ENCODE data around the gene GRID2.
"Not testable (repeated sequence)": the region's sequence is repeated elsewhere in the genome, so short reads cannot be mapped to it uniquely, and the experiment has no call there.

Gene GRID2
- 0 to 0.07 reads per million in 2 donors for total RNA-seq

DNA sequence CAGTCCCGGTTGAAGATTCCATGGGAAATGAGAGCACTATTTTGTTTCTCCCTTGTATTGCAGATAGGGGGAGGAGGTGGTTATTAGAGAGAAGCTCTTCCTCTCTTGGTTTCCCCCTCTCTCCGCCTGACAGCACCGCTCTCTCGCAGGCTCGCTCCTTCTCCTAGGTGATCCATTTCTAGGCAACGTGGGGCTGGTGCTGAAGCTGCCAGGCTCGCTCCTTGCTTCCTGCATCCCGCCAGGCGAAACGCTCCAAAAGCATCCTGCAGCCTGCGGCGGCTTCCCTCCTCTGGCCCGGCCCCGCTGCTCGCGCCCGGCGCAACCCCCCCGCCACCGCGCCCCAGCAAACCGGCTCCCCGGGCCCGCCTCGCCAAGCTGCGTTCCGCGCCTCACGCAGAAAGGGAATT lies at the start of gene GRID2:
Gene GRID2, plus strand, starts transcription at position 346 of the 407 bp plus-strand sequence.
- no peak for DNase-seq

GRCh38 chr4:92253986-92254671 lies 49.6 kb upstream of the GRID2 start:
- DNase-seq, result no peak

DNA sequence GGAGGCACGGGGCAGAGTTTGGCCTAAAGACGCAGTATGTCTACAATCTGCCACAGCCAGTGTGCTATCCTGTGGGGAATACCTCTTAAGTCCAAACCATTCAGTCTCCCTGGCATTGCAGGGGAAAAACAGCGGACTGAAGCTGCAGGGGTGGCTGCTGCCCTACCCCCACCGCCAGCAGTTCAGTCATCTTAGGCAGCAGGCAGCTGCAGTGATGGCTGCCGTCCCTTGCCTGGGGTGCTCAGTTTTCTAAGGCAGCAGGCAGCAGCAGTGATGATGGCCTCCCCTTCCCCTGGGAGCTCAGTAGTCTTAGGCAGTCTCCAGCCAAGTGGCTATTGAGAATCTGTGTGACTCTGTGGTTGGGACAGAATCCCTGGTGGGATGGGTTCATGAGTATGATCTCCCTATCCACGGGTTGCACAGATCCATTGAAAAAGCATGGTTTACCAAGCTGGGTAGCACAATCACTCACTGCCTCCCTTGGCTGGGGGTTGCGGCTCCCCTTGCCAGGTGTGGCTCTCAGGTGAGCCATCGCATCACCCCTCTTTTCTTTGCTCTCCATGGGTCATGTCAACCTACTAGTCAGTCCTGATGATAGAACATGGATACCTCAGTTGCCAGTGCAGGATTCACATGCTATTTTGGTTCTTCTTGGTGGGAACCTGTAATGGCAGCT lies 48.9 kb upstream of the GRID2 start:
- no peak for DNase-seq

GRCh38 chr4:92255920-92256244 lies 47.9 kb upstream of the GRID2 start:
- DNase-seq, result no peak

DNA sequence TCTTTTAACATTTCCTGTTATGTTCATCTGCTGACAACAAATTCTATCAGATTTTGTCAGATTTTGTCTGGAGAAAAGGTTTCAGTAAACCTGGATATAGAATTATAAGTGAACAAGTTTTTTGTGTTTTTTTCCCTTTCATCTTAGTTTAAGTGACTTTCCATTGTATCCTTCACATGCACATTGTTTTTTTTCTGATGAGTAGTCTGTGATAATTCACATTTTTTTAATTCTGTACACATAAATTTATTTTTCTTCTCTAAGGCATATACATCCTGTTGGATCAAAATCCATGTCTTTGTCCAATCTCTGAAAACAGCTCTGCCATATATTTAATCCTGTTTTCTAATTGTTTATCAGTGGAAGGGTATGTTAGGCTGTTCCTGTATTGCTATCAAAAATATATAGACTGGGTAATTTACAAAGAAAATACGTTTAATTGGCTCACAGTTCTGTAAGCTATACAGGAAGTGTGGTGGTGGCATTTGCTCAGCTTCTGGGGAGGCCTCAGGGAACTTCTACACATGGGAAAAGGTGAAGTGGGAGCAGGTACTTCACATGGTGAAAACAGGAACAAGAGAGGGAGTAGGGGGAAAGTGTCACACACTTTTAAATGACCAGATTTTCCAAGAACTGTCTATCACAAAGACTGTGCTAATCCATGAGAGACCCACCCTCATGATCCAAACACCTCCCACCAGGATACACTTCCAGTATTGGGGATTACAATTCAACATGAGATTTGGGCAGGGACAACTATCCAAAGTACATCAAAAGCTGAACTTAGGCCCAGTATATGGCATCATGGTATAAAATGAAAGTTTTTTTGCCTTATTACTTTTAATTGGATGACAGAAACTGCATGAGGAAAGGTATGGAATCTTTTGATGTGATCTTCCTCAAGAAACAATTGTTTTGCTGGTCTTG lies 45.6 kb upstream of the GRID2 start:
- DNase-seq, result no peak

DNA sequence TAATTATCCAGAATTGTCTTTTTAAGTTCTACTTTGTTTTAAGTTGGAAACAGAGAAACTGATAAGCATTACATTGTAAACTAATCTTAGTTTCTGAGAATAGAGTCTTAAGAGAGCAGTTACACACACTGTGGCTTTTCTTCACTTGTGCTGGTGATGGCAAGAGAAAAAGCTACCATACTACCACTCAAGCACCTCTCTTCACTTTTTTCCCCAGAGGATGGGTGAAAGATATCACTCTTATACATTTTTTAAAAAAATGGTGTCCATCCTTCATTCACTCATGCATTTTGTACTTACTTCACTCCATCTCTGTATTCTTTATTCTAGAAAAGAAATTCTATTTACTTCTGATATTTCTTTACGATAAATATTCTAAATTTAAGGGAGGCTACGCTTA lies 42.5 kb upstream of the GRID2 start:
- DNase-seq, result no peak

DNA sequence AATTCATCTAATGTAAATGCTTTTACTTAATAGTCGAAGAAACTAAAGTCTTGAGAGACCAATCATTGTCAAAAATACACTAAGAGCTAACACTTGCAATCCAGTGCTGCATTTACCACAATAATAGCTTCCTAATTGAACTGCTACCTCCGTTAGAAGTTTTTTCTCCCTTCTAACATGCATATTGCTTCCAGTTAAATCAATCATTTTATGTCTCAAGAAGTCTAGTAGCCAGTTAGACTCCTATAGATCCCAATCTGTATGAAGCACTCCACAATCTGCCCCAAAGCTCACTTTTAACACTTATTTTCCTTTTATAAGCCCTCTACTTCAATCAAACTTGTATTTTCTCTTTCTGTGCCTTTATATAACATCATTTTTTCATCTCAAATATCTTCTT lies 41.4 kb upstream of the GRID2 start:
- DNase-seq, result no peak

DNA sequence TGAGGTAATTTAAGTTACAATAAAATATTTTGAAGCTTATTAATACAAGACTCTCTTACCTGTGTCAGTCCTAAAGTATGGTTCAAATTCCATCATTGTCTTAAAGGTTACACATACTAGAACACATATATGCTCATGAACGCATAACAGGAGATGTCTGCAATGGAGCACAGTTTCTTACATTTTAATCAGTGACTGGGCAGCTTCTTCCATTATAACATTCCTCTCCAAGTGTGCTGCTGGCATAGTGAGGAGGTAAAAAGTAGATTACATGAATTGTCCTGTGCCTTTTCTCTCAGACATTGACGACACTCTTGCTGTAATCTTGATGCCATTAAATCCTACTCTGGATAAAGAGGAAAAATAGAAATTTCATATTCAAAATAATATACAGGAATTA lies 40.8 kb upstream of the GRID2 start:
- DNase-seq, result no peak

- DNase-seq, result no peak
These were observed 40.2 kb upstream of the GRID2 start for GRCh38 chr4:92263575-92263974.

DNA sequence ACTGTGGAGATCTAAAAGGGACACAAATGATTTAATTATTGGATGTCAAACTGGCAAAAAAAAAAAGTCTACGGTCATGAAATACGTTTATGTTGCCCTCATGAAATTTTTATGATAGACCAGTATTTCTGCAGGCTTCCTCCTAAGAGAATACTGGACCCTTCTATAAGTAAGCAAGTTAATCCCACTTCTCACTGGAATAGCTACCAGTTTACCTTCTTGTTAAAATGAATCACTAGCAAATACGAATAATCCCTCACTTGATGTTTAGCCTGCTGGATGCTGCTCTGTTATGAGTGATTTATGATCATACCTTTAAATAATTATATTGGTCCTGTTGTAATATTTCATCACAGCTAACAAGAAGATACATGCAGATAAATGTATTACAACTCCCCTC lies 39.6 kb upstream of the GRID2 start:
- DNase-seq, result no peak

GRCh38 chr4:92265021-92265420 lies 38.7 kb upstream of the GRID2 start:
- no peak for DNase-seq

- DNase-seq, result no peak
These were observed 38.0 kb upstream of the GRID2 start for GRCh38 chr4:92265798-92266197.

DNA sequence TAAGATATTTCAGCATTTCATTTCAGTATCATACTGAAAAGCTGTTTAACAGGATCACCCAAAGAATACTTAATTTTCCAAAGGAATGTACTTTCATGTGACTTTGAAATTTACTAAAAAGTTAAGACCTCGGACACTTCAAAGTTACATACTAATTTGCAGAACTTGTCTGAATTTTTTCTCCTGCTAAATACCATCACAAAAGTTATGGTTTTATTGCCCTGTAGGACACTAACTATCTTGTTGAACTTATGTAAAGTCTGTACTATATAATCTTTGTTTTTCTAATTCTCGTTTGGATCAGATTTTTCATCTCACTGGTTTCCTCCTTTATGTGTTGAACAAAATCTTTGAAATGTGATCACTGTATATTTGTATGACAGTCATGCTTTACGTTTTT lies 37.2 kb upstream of the GRID2 start:
- DNase-seq, result no peak

- no peak for DNase-seq
These were observed 35.1 kb upstream of the GRID2 start for GRCh38 chr4:92268642-92269041.

DNA sequence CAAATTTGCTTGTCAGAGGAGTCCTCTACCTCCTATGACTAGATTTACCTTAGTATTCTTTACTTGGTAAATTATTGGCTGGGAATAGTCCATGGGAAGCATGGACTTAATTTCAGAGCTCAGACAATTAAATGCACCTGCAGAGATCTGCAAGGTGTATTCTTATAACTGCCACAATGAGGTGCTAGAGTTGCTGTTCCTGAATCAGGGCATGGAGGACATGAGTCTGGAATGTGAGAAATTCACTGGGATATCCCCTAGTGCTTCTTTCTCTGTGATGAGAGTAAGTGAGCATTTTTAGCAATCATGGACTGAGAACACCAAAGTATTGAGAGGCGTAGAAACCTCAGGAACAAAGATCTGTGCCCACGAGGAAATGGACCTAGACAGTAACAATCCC lies 32.9 kb upstream of the GRID2 start:
- DNase-seq, result no peak

- not testable (repeated sequence) for DNase-seq
These were observed 32.2 kb upstream of the GRID2 start for GRCh38 chr4:92271551-92271950.

DNA sequence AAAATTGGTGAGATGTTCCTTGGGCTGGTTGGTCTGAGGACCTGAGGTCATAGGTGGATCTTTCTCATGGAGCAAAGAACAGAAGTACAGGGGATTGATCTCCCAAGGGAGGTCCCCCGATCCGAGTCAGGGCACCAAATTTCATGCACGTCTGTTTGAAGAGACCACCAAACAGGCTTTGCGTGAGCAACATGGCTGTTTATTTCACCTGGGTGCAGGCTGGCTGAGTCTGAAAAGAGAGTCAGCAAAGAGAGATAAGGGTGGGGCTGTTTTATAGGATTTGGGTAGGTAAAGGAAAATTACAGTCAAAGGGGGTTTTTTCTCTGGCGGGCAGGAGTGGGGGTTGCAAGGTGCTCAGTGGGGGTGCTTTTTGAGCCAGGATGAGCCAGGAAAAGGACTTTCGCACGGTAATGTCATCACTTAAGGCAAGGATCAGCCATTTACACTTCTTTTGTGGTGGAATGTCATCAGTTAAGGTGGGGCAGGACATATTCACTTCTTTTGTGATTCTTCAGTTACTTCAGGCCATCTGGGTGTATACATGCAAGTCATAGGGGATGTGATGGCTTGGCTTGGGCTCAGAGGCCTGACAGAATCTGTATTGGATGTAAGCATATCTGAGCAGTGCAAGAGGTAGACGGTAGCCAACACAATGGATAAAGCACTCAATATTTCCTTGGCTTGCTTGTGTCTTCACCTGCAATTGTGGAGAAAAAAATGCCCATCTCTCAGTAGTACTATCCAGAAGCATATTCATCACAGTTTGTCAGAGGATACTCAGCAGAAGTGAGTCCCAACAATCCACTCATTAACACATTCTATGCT lies 26.5 kb upstream of the GRID2 start:
- not testable (repeated sequence) for DNase-seq

DNA sequence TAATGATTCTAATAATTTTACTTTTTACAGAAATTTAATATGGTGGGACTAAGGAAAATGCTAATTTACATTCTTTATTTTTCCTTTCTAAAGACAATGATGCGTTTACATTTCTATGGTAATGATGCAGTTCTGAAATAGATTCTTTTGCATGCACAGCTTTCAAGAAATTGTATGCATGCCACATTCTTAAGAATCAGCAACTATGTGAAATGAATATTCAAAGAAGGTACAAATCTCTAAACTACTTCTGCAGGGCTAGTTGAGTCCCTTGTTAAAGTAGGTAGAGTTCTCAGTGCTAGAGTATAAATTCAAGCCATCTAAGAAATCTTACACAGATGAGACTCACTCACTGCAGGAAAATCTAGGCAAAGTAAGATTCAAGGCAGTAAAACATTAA lies 24.5 kb upstream of the GRID2 start:
- DNase-seq, result no peak

DNA sequence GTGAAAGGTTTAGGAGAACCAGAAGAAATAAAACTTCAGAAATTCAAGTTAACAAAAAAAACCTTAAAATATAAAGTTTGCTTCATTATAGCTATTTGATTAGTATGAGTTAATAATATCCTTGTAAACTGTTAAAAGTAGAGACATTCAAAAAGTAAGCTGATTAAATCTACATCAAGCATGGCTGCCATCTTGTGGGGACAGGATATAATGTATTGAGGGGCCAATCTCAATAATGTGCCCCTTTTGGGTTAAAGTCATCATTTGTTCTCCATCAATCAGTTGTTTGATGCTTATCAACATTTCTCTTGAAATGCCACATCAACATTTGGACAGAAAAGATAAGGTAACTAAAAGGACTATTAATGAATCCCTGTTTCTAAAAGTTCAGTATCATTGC lies 4.6 kb upstream of the GRID2 start:
- DNase-seq, result no peak

GRCh38 chr4:92304121-92304520 lies 355 bp downstream of the GRID2 start:
- DNase-seq, result no peak

- no peak for DNase-seq
These were observed 840 bp downstream of the GRID2 start for GRCh38 chr4:92304606-92305005.

GRCh38 chr4:92305148-92305877 lies 1.5 kb downstream of the GRID2 start:
- DNase-seq, result no peak
